ENCODE results near the gene CNNM4.
"Not testable (repeated sequence)": the region's sequence is repeated elsewhere in the genome, so short reads cannot be mapped to it uniquely, and the experiment has no call there.

The CNNM4 gene

DNA sequence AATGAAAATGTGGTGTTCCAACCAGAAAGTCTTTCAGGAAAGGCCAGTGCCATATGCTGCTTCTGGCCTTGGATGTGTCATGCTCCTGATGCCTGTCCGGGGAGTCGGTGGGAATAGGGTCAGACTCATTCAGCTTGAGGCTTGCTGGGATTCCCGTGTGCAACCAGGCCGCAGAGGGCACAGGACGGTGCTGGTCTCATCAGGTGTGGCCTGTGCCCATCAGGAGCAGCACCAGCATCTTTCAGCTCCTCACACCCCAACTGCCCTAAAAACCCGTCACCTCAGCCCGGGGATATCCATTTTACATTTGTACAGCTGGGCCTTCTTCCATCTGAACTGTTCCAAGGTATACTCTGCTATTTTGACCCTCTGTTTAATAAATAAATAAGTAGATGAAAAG lies 42.0 kb downstream of the CNNM4 start:
- H3K4me1 ChIP-seq (ENCODE audit: insufficient read depth, insufficient read length) = peaks cover 4% of the 10 kb centered on the region
- no peak for TF ChIP-seq YY1 (IDR thresholded peaks at IDR 0.05; ENCODE audit: insufficient read depth, insufficient read length)
- no peak overlapping the region for H3K9ac ChIP-seq (ENCODE audit: insufficient read length, low read depth)
- H3K9me3 ChIP-seq (ENCODE audit: insufficient read depth, low read length) = no peaks in the 10 kb centered on the region
- no peak for DNase-seq (ENCODE audit: low read depth, low spot score)
- H3K36me3 ChIP-seq (ENCODE audit: insufficient read depth, insufficient read length, low read length) = peaks cover 31% of the 10 kb centered on the region
- H3K27me3 ChIP-seq (ENCODE audit: insufficient read depth, insufficient read length) = no peaks in the 10 kb centered on the region
- H3K4me3 ChIP-seq (ENCODE audit: insufficient read length, low read depth) = no peak overlapping the region

DNA sequence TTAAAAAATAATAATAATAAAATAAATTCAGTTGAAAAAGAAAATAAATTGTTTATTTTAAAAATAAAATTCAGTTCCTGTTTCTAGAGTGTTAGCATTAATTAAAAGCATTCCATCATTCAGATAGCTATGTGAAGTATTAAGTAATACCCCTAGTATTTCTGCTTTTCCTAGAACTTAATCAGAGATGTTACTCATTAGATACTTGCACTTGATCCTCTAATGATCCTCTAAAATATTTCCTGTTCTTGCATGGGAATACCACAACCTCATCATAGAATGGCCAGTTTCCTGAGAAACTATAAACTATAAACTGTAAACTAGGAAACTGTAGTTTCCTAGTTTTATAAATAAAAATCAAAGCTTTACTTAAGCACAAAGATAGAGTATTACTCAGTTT lies 44.3 kb downstream of the CNNM4 start:
- Histone ChIP-seq H3K9me3 (ENCODE audit: insufficient read depth, low read length) (no peaks in the 10 kb centered on the region), H3K4me1 (ENCODE audit: insufficient read depth, insufficient read length) (peaks cover 4% of the 10 kb centered on the region), H3K4me3 (ENCODE audit: insufficient read length, low read depth) (no peak overlapping the region), H3K36me3 (ENCODE audit: insufficient read depth, insufficient read length, low read length) (peaks cover 41% of the 10 kb centered on the region), H3K27me3 (ENCODE audit: insufficient read depth, insufficient read length) (no peaks in the 10 kb centered on the region), H3K9ac (ENCODE audit: insufficient read length, low read depth) (no peak overlapping the region)
- TF ChIP-seq SUZ12 (IDR thresholded peaks at IDR 0.05; ENCODE audit: extremely low read depth, insufficient read depth, insufficient read length) = no peak
- TF ChIP-seq YY1 (IDR thresholded peaks at IDR 0.05; ENCODE audit: insufficient read depth, insufficient read length) = no peak
- TF ChIP-seq ZNF274 (IDR thresholded peaks at IDR 0.05; ENCODE audit: low read depth, low read length) = no peak
- DNase-seq (ENCODE audit: low read depth, low spot score) = no peak

DNA sequence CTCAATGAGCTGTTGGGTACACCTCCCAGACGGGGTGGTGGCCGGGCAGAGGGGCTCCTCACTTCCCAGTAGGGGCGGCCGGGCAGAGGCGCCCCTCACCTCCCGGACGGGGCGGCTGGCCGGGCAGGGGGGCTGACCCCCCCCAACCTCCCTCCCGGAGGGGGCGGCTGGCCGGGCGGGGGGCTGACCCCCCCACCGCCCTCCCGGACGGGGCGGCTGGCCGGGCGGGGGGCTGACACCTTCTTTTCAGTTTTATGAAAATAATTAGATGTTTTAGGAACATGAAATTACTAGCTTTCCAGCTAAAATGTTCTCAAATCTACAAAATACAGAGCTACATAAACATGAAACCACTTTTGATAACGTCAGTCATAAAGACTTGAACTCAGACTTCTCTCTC lies 45.2 kb downstream of the CNNM4 start:
- H3K27me3 ChIP-seq (ENCODE audit: insufficient read depth, insufficient read length); H3K4me1 ChIP-seq (ENCODE audit: insufficient read depth, insufficient read length); H3K9ac ChIP-seq (ENCODE audit: insufficient read length, low read depth); DNase-seq (ENCODE audit: low read depth, low spot score); H3K9me3 ChIP-seq (ENCODE audit: insufficient read depth, low read length); H3K4me3 ChIP-seq (ENCODE audit: insufficient read length, low read depth): not testable (repeated sequence)
- peaks cover 43% of the 10 kb centered on the region for H3K36me3 ChIP-seq (ENCODE audit: insufficient read depth, insufficient read length, low read length)

DNA sequence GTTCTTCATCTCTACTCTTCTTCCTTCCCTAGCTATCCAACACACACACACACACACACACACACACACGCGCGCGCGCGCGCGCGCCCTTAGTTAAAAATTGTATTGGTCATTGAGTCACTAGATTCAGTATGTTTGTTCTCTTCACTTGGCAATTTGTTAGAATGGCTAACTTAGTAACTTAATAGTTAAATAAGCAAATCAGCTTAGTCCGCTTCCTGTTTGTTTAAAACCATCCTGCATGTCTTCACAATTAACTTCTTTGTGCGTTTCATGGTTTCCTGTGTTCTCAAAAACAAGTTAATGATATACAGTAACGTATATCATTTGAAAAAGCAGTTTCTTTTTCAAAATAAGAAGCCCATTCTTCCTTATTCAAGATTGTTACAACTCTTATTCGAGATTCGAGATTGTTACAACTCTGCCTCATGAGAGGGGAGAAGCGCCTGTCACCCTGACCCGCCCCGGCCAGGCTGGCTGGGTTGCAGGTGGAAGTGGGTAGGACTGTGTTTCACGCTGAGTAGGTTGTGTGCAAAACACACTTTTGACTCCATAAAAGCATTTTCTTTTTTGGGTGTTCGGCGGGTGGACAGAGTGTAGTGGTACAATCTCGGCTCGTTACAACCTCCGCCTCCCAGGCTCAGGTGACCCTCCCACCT lies 45.9 kb downstream of the CNNM4 start:
- H3K36me3 ChIP-seq (ENCODE audit: insufficient read depth, insufficient read length, low read length) = peaks cover 40% of the 10 kb centered on the region
- no peaks in the 10 kb centered on the region for H3K27me3 ChIP-seq (ENCODE audit: insufficient read depth, insufficient read length)
- no peaks in the 10 kb centered on the region for H3K4me1 ChIP-seq (ENCODE audit: insufficient read depth, insufficient read length)
- H3K9me3 ChIP-seq (ENCODE audit: insufficient read depth, low read length) = no peaks in the 10 kb centered on the region
- no peak for DNase-seq (ENCODE audit: low read depth, low spot score)
- H3K4me3 ChIP-seq (ENCODE audit: insufficient read length, low read depth) = no peak overlapping the region
- no peak overlapping the region for H3K9ac ChIP-seq (ENCODE audit: insufficient read length, low read depth)
- TF ChIP-seq SUZ12 (IDR thresholded peaks at IDR 0.05; ENCODE audit: extremely low read depth, insufficient read depth, insufficient read length) (no peak), YY1 (IDR thresholded peaks at IDR 0.05; ENCODE audit: insufficient read depth, insufficient read length) (no peak), ZNF274 (IDR thresholded peaks at IDR 0.05; ENCODE audit: low read depth, low read length) (no peak)

DNA sequence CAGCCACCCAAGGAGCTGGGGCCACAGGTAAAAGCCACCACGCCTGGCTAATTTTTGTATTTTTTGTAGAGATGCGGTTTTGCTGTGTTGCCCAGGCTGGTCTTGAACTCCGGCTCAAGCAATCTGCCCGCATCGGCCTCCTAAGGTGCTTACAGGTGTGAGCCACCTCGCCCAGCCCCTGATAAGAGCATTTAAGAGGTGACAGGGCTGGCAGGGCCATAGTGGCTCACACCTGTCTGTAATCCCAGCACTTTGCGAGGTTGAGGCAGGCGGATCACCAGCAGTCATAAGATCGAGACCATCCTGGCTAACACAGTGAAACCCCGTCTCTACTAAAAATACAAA lies 46.4 kb downstream of the CNNM4 start:
- H3K27me3 ChIP-seq (ENCODE audit: insufficient read depth, insufficient read length) = no peaks in the 10 kb centered on the region
- H3K9ac ChIP-seq (ENCODE audit: insufficient read length, low read depth) = no peak overlapping the region
- H3K4me3 ChIP-seq (ENCODE audit: insufficient read length, low read depth) = no peak overlapping the region
- DNase-seq (ENCODE audit: low read depth, low spot score) = no peak
- TF ChIP-seq ZNF274 (IDR thresholded peaks at IDR 0.05; ENCODE audit: low read depth, low read length) (no peak), YY1 (IDR thresholded peaks at IDR 0.05; ENCODE audit: insufficient read depth, insufficient read length) (no peak), SUZ12 (IDR thresholded peaks at IDR 0.05; ENCODE audit: extremely low read depth, insufficient read depth, insufficient read length) (no peak)
- H3K4me1 ChIP-seq (ENCODE audit: insufficient read depth, insufficient read length) = no peaks in the 10 kb centered on the region
- no peaks in the 10 kb centered on the region for H3K9me3 ChIP-seq (ENCODE audit: insufficient read depth, low read length)
- H3K36me3 ChIP-seq (ENCODE audit: insufficient read depth, insufficient read length, low read length) = peaks cover 38% of the 10 kb centered on the region

DNA sequence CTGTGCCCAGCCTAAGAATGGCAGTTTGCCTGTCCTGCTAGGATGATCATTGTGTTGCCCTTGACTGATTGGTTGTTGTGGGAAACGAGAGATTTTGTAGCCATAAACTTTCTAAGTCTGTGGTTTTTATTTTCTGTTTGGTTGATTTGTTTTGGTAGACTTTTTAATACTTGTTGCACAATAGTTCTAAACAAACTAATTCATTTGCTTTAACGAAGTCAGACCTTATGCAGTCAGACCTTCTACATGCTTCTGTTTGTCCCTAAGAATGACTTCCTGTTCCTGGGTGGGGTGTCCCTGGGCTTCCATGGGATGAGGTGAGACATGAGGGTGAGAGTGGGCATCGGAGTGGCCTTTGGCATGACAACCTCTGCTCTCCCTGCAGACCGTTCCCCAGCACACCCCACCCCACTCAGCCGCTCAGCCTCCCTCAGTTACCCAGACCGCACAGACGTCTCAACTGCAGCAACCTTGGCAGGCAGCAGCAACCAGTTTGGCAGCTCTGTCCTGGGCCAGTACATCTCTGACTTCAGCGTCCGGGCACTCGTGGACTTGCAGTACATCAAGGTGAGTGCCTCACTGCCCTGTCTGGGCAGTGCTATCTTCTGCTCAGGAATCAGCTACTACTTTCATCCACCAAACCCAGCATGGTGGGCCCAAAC lies 47.6 kb downstream of the CNNM4 start:
- peaks cover 35% of the 10 kb centered on the region for H3K36me3 ChIP-seq (ENCODE audit: insufficient read depth, insufficient read length, low read length)
- H3K4me1 ChIP-seq (ENCODE audit: insufficient read depth, insufficient read length) = no peaks in the 10 kb centered on the region
- DNase-seq (ENCODE audit: low read depth, low spot score) = no peak
- H3K4me3 ChIP-seq (ENCODE audit: insufficient read length, low read depth) = no peak overlapping the region
- no peaks in the 10 kb centered on the region for H3K9me3 ChIP-seq (ENCODE audit: insufficient read depth, low read length)
- no peak overlapping the region for H3K9ac ChIP-seq (ENCODE audit: insufficient read length, low read depth)
- H3K27me3 ChIP-seq (ENCODE audit: insufficient read depth, insufficient read length) = no peaks in the 10 kb centered on the region
- TF ChIP-seq SUZ12 (IDR thresholded peaks at IDR 0.05; ENCODE audit: extremely low read depth, insufficient read depth, insufficient read length) = no peak

DNA sequence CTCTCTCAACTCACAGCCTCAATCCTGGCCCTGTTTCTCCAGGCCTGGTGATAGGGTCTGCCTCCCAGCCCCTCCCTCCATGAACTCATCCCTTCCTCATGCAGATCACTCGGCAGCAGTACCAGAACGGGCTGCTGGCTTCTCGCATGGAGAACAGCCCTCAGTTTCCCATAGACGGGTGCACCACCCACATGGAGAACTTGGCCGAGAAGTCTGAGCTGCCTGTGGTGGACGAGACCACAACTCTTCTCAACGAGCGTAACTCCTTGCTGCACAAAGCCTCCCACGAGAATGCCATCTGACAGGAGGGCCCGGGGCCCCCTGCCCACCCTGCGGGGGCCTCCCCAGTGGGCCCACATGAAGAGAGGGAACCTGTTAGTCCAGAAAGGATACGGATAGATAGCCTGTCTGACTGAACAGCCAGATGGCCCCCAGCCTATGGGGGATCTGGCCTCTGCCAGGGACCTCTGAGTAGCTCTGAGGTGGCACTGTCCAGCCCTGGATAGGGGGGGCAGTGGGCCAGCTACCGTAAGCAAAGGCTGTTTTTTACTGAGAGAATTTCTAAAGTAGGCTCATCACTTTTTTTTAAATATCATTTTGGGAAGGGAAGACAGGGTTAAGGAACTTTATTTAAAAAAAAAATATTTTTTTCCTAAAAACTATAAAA lies 48.6 kb downstream of the CNNM4 start:
- H3K4me3 ChIP-seq (ENCODE audit: insufficient read length, low read depth) = no peak overlapping the region
- no peak for TF ChIP-seq ZNF274 (IDR thresholded peaks at IDR 0.05; ENCODE audit: low read depth, low read length)
- TF ChIP-seq YY1 (IDR thresholded peaks at IDR 0.05; ENCODE audit: insufficient read depth, insufficient read length) = no peak
- no peak for TF ChIP-seq SUZ12 (IDR thresholded peaks at IDR 0.05; ENCODE audit: extremely low read depth, insufficient read depth, insufficient read length)
- no peaks in the 10 kb centered on the region for H3K27me3 ChIP-seq (ENCODE audit: insufficient read depth, insufficient read length)
- peaks cover 35% of the 10 kb centered on the region for H3K36me3 ChIP-seq (ENCODE audit: insufficient read depth, insufficient read length, low read length)
- H3K9ac ChIP-seq (ENCODE audit: insufficient read length, low read depth) = no peak overlapping the region
- no peak for DNase-seq (ENCODE audit: low read depth, low spot score)
- no peaks in the 10 kb centered on the region for H3K9me3 ChIP-seq (ENCODE audit: insufficient read depth, low read length)
- H3K4me1 ChIP-seq (ENCODE audit: insufficient read depth, insufficient read length) = no peaks in the 10 kb centered on the region

All from NT2/D1 (cell line).